Thyroid gland (tissue), 4 donors: Measurements from ENCODE around the gene GNG7.

Experiments used
- POLR2A ChIP-seq, 2 donors: fragments of 450-650 bp; IDR thresholded peaks; one replicate each; pipeline ENCODE4 v1.6.1; 2017; ENCODE audit warnings: antibody characterized with exemption in 2 of 2, mild to moderate bottlenecking in 2 of 2, moderate library complexity in 1 of 2
- TF ChIP-seq, protein P1 (sequence below), 6 experiments: fragments of 200-600 bp in 3 of 6; fragments of 450-650 bp in 3 of 6; sonication (generic) in 3 of 6; IDR thresholded peaks; one replicate each; pipeline ENCODE4 v1.5.1; 2016 to 2019; ENCODE audit warnings: antibody characterized with exemption in 6 of 6, mild to moderate bottlenecking in 2 of 6, inconsistent platforms in 1 of 6, moderate library complexity in 1 of 6

DNA sequence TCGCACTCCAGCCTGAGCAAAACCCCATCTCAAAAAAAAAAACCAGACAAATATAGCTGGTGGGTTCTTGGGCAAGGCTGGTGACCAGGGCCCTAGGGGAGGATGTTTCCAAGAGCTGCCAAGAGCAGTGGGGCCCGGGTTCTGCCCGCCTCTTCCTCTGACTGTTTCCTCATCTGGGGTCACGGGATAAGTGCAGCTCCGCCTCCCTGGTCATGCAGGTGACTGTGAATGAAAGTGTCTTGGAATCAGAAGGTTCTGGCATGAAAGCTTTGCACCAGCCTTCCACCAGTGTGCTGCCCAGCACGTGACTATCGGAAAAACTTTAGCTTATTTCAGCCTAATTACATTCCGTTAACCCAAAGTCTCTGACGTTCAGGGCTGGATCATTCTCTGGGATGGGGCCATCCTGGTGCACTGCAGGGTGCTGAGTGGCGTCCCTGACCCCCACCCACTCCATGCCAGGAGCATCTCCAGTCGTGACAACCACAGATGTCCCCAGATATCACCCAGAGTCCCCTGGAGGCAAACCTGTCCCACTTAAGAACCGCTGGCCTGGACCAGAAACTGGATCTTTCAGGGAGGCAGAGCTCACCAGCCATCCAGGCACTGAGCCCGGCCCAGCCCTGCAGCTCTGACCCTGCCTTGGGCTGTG, 85.6 kb downstream of the GNG7 start:
- TF ChIP-seq POLR2A (IDR thresholded peaks at IDR 0.05), result no peak
- TF ChIP-seq, protein P1, sequence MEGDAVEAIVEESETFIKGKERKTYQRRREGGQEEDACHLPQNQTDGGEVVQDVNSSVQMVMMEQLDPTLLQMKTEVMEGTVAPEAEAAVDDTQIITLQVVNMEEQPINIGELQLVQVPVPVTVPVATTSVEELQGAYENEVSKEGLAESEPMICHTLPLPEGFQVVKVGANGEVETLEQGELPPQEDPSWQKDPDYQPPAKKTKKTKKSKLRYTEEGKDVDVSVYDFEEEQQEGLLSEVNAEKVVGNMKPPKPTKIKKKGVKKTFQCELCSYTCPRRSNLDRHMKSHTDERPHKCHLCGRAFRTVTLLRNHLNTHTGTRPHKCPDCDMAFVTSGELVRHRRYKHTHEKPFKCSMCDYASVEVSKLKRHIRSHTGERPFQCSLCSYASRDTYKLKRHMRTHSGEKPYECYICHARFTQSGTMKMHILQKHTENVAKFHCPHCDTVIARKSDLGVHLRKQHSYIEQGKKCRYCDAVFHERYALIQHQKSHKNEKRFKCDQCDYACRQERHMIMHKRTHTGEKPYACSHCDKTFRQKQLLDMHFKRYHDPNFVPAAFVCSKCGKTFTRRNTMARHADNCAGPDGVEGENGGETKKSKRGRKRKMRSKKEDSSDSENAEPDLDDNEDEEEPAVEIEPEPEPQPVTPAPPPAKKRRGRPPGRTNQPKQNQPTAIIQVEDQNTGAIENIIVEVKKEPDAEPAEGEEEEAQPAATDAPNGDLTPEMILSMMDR (IDR thresholded peaks at IDR 0.05), result no peak
